GM23338 (cell line): Measurements from ENCODE around the gene CCDC40.

Experiments used
- CTCF ChIP-seq, 2 experiments: fragments of 200-600 bp in 1 of 2; sonication (generic) in 1 of 2; conservative IDR thresholded peaks; 2 replicates each; pipeline versions ENCODE4 v1.5.1 to v1.6.1; 2016 to 2017; ENCODE audit warnings: antibody characterized with exemption in 2 of 2, low read depth in 2 of 2, mild to moderate bottlenecking in 2 of 2, moderate library complexity in 1 of 2
- POLR2AphosphoS5 ChIP-seq: IDR thresholded peaks from 2 replicates; pipeline ENCODE4 v1.6.1; 2016; ENCODE audit warnings: antibody characterized with exemption, low read depth

DNA sequence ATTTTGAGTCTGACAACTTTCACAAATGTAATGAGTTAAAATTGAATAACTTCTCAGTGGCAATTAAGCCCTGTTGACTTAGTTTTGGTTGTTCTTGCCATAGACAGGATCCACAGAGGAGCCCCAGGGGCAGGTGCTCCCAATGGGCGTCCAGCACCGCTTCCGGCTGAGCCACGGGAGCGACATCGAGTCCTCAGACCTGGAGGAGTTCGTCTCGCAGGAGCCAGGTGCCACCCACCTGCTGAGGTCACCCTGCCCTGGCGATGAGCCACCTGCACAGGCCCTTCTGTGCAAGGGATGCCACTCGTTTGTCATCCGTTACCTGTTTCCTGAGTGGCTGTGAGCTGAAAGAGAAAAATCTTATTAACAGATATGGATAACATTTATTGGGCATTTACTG, 10.7 kb downstream of the CCDC40 start:
- TF ChIP-seq CTCF (conservative IDR thresholded peaks at IDR 0.05; ENCODE audit: low read depth in 2 of 2) (no peak), POLR2AphosphoS5 (no peak)
